A549 (cell line): ENCODE results near the gene EML1.

ENCODE experiments used
- BHLHE40 ChIP-seq: IDR thresholded peaks from 2 replicates; pipeline ENCODE4 v1.6.1; 2012; ENCODE audit warnings: low read depth, low read length, inconsistent platforms
- CHD4 ChIP-seq: fragments of 200-600 bp; sonication (generic); IDR thresholded peaks from 2 replicates; pipeline ENCODE4 v1.6.1; 2016; ENCODE audit warnings: antibody characterized with exemption, mild to moderate bottlenecking, borderline replicate concordance
- CTCF ChIP-seq: fragments of >200 bp; sonication (Bioruptor Twin); formaldehyde crosslinking; IDR thresholded peaks from 3 replicates; pipeline ENCODE4 v1.5.1; 2016
- EP300 ChIP-seq, 2 experiments: fragments of >200 bp; sonication (Bioruptor Twin); formaldehyde crosslinking; IDR thresholded peaks; 2 replicates in 1 of 2; 3 replicates in 1 of 2; pipeline ENCODE4 v1.6.1; 2016 to 2017
- HOXA7 ChIP-seq: fragments of 250-450 bp; sonication (Bioruptor Pico); IDR thresholded peaks from 2 replicates; pipeline ENCODE4 v1.5.0; 2020; ENCODE audit warnings: mild to moderate bottlenecking, moderate library complexity
- JUNB ChIP-seq: fragments of >200 bp; sonication (Bioruptor Twin); formaldehyde crosslinking; IDR thresholded peaks from 2 replicates; pipeline ENCODE4 v1.6.1; 2016
- MAZ ChIP-seq: fragments of 150-350 bp; IDR thresholded peaks from 2 replicates; pipeline ENCODE4 v1.6.1; 2014; ENCODE audit warnings: antibody characterized with exemption, low read depth, low read length, borderline replicate concordance
- NR3C1 ChIP-seq: fragments of >200 bp; sonication (Bioruptor Twin); formaldehyde crosslinking; IDR thresholded peaks from 3 replicates; pipeline ENCODE4 v1.6.1; 2017
- PBX3 ChIP-seq: IDR thresholded peaks from 2 replicates; pipeline ENCODE4 v1.6.1; 2012
- REST ChIP-seq: fragments of 200-600 bp; sonication (generic); IDR thresholded peaks from 2 replicates; pipeline ENCODE4 v1.6.1; 2016; ENCODE audit warnings: antibody characterized with exemption, mild to moderate bottlenecking, moderate library complexity
- RFX5 ChIP-seq: fragments of 450-650 bp; IDR thresholded peaks from 2 replicates; pipeline ENCODE4 v1.7.1; 2014; ENCODE audit warnings: antibody characterized with exemption, mild to moderate bottlenecking, moderate library complexity
- SREBF2 ChIP-seq: fragments of 450-650 bp; IDR thresholded peaks from 2 replicates; pipeline ENCODE4 v1.6.1; 2014; ENCODE audit warnings: mild to moderate bottlenecking, moderate library complexity
- USF2 ChIP-seq: fragments of 450-650 bp; IDR thresholded peaks from 2 replicates; pipeline ENCODE4 v1.6.1; 2014; ENCODE audit warnings: antibody characterized with exemption
- ZFP36 ChIP-seq: fragments of 450-650 bp; IDR thresholded peaks from 2 replicates; pipeline ENCODE4 v1.6.1; 2014; ENCODE audit warnings: borderline replicate concordance; ENCODE audit not compliant: partially characterized antibody

GRCh38 chr14:99972748-99973466 is 179.7 kb downstream of the EML1 start:
- TF ChIP-seq NR3C1 (no peak), CTCF (no peak), RFX5 (no peak), PBX3 (no peak), EP300 (IDR thresholded peaks at IDR 0.05) (no peak), USF2 (no peak), SREBF2 (no peak), BHLHE40 (no peak), CHD4 (no peak), HOXA7 (no peak), JUNB (no peak), MAZ (no peak), ZFP36 (peak; percentile 65), REST (no peak)
